Activated effector memory CD4-positive, alpha-beta T cell treated with anti-CD3 and anti-CD28 coated beads, Interleukin-2, amount 50 U/mL, for 16 hours (primary cell): ENCODE measurements around the gene MIB2.

ENCODE experiments used
- DNase-seq: peaks from one replicate; pipeline ENCODE4 v3.0.0-alpha.2; 2020

The MIB2 gene

DNA sequence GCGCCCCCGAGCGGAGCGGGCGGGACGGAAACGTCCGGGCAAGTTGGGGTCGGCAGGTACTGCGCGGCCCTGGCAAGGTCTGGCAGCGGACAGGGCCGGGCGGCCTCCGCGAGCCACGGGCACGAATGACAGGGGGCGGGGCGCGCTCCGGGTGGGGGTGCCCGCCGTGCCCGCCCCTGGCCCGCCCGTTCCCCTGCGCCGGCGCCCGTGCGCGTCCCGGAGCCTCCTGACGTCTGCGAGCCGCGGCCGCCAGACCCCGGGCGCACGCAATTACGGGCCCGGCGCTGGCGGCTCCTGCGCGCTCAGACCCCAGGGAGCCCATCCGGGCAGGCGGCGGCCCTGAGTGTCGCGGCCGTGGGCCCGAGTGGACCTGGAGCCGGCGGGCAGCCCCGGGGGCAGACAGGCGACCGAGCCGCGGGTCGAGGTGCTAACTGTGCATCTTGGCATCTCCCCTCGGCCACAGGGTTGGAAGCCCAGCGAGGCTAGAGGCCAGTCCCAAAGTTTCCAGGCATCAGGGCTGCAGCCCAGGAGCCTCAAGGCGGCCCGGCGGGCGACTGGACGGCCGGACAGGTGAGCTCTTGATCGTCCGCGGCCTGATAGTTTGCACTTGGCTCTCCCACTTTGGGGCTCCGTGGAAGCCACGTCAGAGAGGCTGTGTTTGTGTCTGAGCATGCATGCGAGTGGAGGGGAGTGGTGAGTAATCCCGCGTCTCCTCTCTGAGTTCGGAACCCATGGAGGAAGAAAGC, 918 bp downstream of the MIB2 start:
- DNase-seq: peak; percentile 80

DNA sequence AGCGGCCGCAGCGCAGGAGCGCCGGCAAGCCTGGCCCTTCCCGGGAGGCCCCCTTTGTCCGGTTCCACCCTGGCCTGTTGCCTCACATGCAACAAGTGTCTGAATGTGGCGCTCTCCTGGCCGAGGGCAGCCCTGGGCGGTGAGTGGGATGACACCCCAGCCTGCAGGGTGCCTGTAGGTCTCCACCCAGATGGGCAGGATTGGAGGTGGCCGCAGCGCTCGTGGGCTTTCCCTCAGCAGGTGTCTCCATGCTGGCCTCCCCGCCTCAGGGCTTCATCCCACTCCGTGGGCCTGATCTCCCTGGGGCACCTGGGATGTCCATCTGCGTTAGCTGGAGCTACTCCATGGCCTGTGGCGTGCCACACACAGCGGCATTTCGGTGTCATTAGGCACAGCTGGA, 1.5 kb downstream of the MIB2 start:
- no peak for DNase-seq

DNA sequence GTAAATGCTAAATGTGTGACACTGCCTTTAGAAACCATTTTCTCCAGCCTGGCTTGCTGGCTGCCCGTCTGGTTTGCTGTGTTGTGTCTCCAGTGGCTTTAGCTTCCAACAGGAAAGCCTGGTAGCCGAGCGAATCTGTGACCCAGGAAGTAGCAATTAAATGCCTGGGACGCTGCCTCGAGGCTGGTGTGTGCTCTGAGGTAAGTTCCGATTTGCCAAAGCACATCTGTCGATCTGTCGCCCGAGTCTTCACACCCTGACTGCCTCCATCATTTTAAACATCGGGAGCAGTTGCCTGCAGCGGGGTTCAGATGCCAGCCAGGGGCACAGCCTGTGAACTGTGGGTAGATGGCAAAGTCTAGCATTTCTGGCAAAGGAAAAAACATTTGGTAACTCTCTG, 2.2 kb downstream of the MIB2 start:
- no peak for DNase-seq

DNA sequence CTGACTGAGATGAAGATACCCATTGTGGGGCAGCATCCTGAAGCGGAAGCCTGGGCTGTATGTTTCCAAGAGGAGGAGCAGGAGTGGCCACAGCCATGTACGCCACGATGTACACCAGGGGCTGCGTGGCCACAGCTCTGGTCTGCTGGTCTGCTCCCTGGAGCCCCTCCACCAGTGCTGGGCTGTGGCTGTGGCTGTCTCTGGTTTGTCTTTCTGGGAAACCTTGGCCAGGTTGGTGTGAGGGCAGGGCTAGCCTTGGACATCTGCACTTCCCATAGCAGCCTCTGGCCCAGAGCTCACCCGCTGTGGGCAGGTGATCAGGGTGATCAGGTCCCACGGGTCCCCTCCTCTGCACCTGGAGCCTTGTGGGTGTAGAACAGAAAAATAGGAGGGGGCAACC, 2.6 kb downstream of the MIB2 start:
- no peak for DNase-seq

DNA sequence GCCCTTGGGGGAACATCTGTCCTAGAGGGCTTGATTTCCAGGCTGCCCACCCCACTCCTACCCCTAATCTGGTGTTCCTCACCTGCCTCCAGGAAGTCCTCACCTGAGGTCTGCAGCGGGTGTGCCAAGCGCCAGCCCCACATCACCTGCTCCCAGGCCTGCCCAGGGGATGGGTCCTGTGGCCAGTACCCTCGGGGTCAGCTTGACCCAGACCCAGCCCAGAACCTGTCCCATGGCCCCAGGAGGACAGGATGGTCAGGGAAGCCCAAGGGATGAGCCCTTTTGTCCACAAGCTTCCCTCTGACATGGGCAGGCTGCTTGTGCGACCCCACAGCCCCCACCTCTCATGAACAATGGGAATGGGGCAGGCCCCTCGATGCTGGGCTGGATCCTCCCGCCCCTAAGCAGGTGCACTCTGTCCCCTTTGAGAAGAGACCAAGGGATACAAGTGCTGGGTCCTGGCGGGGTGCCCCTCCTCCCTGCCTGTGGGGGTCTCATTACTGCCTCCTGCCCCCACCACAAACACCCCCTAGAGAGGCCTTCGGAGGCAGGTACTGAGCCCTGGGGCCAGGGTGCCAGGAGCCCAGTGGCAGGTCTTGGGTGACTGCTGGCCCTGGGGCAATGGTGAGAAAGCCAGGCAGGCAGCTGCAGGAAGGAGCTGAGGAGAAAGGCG, 3.2 kb downstream of the MIB2 start:
- DNase-seq: no peak

DNA sequence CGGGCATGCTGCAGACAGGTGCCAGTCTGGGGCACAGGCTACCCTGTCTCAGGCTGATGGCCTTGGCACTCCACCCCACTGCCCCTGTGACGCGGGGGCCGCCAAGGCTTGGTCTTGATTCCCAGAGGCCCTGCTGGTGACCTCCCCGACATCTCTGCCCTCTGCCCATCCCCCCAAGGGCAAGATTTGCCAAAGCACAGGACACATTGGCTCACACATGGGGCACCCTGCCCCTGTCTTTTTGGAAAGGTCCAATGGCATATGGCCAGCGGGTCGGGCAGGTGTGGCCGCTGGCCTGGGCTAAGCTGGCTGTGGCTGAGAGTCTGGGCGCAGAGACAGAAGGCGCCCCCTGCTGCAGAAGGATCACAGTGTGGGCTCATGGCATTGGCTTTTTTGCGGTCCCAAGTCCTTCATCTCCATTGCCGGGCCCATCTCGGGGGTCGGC, 4.6 kb downstream of the MIB2 start:
- DNase-seq: no peak

DNA sequence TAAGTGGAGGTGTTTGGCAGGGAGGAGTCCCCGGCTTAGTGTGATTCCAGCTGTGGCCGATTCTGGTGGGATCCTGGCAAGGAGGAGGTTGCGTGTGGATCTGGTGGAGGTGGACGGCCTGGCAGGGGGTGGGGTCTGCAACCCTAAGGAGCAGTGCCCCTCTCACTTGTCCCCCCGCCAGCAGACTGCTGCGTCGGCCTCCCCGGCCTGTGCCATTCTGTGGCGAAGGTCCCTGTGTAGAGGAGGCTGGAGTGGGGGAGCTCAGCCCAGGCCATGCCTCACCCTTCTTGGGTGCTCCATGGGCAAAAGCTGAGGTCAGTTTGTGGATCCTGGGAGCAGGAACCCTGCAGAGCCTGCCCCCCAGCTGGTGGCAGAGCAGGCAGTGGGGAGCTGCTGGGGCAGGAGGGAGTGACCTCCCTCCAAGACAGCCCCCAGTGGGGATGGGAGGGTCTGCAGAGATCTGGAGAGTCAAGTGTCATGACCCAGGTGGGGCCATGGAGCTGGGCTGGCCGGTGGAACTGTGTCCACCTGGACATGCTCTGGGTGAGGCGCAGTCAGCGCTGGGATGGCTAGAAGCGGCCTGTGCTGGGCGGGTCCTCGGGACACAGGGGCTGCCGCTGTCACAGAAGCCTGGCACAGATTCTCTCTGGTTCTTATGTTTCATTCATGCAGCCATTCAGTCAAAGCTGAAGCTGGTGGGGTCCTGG, 5.3 kb downstream of the MIB2 start:
- no peak for DNase-seq

DNA sequence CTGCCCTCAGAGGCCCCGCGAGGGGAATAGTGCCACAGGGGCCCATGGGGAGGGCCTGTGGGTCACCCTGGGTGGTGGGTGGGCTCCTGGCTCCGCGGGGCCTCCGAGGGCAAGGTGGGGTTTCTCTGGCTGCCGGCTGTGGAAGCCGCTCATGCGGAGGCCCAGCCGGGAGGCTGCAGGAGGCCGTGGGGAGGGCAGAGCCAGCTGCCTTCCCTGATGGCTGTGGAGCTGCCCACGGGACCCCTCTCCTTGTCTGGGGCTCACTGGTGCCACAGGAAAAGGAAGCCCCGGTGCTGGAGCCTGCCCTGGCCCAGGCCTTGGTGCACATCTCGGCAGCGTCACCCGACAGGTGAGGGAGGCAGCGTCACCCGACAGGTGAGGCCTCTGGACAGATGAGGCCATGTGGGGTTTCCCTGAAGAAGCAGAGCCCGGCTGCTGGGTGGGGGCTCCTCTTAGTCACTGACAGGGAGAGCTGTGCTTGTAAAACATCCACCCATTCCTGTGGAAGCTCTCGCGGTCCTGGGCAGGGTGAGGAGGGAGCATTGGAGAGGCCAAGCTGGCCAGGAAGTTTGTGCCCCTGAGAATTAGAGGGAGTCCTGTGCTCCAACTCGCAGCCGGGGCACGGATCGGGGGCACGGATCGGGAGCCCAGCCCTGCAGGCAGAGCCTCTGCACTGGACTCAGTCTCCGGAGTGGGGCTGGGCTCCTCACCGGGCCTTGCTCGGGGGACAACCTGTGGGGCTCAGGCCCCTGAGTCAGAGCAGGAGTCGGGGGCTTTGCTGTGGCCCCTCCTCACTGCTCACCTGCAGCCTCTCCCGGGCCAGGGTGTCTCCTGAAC, 6.1 kb downstream of the MIB2 start:
- no peak for DNase-seq

DNA sequence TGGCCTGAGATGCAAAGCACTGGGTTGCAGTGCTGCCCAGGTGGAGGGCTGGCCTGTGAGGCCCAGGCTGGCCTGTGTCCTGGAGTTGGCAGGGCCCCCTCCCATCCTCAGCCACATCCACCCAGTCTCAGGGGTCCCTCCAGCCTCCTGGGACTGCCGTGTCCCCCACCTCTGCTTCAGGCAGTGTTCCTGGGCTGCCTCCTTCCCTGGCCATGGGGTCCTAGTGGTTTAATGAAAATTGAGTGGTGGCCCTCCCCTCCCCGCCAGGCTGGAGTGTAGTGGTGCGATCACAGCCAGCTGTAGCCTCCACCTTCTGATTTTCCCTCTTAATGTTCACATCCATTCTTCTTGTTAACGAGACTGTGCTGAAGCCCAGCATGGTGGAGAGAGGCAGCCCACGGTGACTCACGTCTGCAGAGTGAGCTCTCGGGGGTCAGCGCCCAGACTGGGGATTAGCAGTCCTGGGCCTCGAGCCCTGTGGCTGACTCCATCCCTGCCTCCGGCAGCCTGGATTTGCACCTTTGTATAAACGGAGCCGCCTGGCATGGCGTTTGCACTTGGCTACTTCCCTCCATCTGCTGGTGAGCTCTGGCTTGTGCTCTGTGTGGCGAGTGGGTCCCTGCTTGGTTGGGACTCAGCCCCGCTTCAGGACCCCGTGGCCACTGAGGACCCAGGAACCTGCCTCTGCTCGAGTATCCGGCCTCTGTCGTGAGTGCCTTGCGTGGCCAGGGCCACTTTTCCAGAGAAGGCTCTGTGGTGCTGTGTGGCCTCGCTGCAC, 6.9 kb downstream of the MIB2 start:
- DNase-seq: no peak

DNA sequence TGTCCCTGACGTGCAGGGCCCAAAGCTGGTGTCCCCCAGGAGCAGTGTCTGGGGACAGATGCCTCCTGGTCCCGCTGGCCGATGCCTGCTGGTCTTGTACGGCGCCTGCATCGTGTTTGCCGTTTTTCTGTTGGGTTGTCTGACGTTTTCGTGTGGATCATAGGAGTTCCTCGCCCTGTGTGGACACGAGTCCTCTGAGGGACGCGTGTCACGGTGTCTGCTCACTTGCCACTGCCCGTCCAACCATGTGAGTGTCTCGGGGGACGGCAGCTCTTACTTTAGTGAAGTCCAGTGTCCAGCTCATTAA, 7.4 kb downstream of the MIB2 start:
- no peak for DNase-seq

DNA sequence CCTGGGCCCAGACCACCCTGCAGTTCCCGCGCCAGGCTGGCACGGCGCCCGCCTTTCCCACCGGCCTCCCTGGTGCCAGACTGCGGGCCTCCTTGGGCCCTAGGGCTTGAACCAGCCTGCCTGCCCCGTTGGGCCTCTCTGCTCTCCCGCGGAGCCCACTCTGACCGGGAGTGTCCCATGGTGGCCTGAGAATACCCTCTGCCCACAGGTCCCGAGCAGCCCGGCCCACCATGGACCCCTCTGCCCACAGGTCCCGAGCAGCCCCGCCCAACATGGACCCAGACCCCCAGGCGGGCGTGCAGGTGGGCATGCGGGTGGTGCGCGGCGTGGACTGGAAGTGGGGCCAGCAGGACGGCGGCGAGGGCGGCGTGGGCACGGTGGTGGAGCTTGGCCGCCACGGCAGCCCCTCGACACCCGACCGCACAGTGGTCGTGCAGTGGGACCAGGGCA, 7.9 kb downstream of the MIB2 start:
- DNase-seq: no peak

DNA sequence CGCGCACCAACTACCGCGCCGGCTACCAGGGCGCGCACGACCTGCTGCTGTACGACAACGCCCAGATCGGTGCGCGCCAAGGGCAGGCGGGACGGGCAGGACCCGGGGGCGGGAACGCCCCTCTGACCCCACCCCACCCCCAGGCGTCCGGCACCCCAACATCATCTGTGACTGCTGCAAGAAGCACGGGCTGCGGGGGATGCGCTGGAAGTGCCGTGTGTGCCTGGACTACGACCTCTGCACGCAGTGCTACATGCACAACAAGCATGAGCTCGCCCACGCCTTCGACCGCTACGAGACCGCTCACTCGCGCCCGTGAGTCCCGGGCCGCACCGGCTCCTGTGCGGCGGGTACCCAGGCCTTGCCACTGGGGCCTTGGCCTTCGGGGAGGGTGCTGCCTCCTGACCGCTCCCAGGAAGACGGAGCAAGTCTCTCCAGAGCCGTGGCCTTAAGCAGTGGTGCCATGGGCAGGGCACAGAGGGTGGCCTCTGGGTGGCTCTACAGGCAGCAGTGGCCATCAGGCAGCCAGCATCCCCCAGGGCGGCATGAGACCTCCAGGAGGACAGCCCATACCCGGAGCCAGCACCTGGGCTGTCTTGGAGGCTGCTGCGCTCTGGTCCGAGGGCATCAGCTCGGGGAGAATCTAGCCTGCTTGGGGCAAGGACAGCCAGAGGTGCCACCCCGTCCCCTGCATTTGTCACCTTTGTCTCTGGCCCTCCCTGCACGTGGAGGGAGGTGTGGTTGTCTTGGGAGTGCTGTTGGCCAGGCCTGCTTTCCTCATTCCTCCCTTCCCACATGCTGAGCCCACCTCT, 8.5 kb downstream of the MIB2 start:
- DNase-seq: no peak

DNA sequence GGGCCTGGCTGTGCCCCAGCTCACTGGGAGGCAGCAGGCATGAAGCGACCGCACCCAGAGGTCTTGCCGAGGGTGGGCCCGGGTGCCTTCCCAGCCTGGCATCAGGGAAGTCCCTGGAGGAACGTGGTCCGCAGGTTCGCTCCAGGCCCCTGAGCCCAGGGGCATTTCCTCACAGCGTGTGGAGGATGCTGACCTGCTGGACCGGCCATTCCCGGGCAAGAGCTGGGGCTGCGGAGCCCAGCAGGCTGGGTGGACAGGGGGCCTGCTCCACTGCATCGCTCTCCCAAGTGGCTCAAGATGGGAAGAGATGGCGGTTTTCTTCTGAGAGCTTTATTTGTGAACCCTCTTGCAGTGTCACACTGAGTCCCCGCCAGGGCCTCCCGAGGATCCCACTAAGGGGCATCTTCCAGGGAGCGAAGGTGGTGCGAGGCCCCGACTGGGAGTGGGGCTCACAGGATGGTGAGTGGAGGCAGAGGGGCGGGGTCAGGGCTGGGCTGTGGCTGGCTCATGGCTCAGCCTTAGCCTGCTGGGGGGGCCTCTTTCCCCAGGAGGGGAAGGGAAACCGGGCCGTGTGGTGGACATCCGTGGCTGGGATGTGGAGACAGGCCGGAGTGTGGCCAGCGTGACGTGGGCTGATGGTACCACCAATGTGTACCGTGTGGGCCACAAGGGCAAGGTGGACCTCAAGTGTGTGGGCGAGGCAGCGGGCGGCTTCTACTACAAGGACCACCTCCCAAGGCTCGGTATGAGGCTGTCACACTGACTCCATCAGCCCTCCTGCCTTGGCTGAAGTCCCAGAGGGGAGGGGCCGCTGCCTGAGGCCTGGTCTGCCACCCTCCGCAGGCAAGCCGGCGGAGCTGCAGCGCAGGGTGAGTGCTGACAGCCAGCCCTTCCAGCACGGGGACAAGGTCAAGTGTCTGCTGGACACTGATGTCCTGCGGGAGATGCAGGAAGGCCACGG, 9.4 kb downstream of the MIB2 start:
- no peak for DNase-seq

DNA sequence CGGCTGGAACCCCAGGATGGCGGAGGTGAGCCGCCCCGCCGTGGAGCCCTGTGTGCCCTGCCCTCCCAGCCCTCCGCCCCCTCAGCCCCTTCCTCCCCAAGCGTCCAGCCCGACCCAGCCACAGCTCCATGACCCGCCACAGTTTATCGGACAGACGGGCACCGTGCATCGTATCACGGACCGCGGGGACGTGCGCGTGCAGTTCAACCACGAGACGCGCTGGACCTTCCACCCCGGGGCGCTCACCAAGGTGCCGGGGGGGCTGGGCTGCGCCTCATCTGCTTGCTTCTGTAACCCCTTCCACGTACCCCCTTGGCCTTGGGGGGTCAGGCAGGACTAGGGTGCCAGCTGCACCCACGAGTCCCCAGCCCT, 10.1 kb downstream of the MIB2 start:
- no peak for DNase-seq

DNA sequence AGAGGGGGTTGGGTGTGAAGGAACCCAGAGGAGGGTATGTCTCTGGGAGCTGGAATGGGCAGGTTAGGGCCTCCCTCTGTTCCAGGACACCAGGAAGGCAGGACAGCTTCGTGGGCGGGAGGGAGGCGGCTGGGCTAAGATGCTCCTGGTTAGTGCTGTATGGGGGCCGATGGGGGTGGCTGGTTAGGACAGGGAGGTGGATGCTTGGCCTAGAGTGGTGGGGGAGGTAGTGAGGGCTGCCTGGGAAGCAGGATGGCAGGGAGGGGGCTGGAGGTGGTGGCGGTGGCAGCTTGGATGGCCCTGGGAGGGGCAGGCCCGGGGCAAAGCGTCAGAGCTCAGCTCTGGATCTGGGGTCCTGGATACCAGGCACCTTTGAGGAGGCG, 10.5 kb downstream of the MIB2 start:
- no peak for DNase-seq

DNA sequence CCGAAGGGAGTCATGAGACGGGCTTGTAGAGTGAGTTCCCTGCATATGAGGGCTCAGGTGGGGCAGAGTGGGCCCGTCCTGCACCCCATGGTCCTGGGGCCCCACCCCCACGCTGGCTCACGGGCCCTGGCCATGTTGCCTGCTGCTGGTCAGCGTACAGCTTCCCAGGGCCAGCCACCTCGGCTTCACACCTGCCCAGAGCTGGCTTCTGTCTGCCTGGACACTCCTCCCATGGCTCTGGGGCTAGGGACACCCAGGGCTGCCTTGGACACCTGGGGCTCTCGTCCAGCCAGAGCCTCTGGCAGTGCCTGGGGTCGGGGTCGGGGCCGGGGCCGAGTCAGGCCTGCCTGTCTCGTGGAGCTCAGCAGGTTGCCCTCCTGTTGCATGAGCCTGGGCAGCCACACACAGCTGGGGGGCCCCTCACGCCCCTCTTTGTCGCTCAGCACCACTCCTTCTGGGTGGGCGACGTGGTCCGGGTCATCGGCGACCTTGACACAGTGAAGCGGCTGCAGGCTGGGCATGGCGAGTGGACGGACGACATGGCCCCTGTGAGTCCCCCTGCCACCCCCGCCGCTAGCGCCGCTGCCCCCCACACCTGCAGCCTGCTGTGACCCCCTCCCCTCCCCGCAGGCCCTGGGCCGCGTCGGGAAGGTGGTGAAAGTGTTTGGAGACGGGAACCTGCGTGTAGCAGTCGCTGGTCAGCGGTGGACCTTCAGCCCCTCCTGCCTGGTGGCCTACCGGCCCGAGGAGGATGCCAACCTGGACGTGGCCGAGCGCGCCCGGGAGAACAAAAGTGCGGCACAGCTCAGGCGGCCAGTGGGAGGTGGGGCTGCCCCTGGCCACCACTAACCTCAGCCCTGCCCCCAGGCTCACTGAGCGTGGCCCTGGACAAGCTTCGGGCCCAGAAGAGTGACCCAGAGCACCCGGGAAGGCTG, 11.2 kb downstream of the MIB2 start:
- DNase-seq: no peak

DNA sequence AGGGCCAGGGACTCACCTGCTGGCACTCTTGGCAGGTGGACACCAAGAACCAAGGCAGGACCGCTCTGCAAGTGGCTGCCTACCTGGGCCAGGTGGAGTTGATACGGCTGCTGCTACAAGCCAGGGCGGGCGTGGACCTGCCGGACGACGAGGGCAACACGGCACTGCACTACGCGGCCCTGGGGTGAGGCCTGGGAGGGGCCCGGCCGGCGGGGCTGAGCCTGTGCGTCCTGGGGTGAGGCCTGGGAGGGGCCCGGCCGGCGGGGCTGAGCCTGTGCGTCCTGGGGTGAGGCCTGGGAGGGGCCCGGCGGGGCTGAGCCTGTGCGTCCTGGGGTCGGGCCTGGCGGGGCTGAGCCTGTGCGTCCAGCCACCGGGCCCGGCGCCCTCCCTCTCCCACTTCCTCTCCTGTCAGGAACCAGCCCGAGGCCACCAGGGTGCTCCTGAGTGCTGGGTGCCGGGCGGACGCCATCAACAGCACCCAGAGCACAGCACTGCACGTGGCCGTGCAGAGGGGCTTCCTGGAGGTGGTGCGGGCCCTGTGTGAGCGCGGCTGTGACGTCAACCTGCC, 12.0 kb downstream of the MIB2 start:
- DNase-seq: peak; percentile 64

DNA sequence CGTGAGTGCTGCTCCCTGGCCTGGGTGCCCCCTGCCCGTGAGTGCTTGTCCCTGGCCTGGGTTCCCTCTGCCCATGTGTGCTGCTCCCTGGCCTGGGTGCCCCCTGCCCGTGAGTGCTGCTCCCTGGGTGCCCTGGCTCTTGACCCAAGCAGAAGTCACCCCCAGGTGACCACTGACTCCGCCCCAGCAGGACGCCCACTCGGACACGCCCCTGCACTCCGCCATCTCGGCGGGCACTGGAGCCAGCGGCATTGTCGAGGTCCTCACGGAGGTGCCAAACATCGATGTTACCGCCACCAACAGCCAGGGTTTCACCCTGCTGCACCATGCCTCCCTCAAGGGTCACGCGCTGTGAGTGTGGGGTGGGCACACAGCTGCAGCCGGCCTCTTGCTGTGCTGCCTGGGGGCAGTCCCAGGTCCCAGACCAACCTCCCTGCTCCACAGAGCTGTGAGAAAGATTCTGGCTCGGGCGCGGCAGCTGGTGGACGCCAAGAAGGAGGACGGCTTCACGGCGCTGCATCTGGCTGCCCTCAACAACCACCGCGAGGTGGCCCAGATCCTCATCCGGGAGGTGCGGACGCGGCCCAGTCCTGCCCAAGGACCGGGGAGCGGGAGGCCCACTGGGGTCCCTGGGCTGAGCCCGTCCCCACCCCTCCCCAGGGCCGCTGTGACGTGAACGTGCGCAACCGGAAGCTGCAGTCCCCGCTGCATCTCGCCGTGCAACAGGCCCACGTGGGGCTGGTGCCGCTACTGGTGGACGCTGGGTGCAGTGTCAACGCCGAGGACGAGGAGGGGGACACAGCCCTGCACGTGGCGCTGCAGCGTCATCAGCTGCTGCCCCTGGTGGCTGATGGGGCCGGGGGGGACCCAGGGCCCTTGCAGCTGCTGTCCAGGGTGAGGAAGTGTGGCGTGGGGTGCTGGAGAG, 12.8 kb downstream of the MIB2 start:
- peak; percentile 65 for DNase-seq
